K562 (cell line): ENCODE data around the gene KCTD12. TPM values are rescaled to one million over a fixed set of nuclear protein-coding genes. Genes with fewer than 3 reads are reported as not detected.

Experiments
- ATAC-seq: fragments of 200-7000 bp; cut with Tn5 transposase; 3 replicates; pipeline ENCODE4 v1.9.1; 2020; ENCODE audit warnings: moderate library complexity
- BruUV-seq: library from RNA; stranded (reverse); fragments of 400-500 nt; replicated peaks from 2 replicates; lab custom pipeline; 2021; lab: Mats Ljungman, UMichigan
- CTCF ChIA-PET: fragments of 300-600 bp; formaldehyde crosslinking; extraction: SDS; loops from one replicate; lab custom pipeline; 2021; ENCODE audit warnings: low intra/inter-chr PET ratio; lab: Yijun Ruan, JAX
- POLR2A ChIA-PET: fragments of 300-600, 350-650 bp; sonication (Branson Sonifier 250); formaldehyde crosslinking; extraction: SDS; loops from one replicate; lab custom pipeline; 2021; ENCODE audit warnings: antibody characterized with exemption, inconsistent platforms; lab: Yijun Ruan, JAX
- DNase-seq, 4 experiments: peaks; one replicate each; pipeline versions ENCODE4 v3.0.0 to v3.0.0-alpha.2; 2011 to 2018; ENCODE audit warnings: low spot score in 3 of 4, mixed read lengths in 3 of 4; ENCODE audit errors: extremely low read depth in 1 of 4
- FAIRE-seq: peaks from 2 replicates; lab custom pipeline; 2011; peaks lifted over from hg19 to GRCh38; lab: Jason Lieb, UNC
- H2AFZ ChIP-seq: 2 replicates; pipeline ENCODE4 v1.6.0; 2011; ENCODE audit warnings: low read depth, low read length, control low read depth, inconsistent platforms
- H3K27ac ChIP-seq: fragments of 200-600 bp; 3 replicates; pipeline ENCODE4 v1.8.0; 2011; ENCODE audit warnings: low read depth, mild to moderate bottlenecking, control low read depth, inconsistent platforms, low read length, moderate library complexity, mixed read lengths; ENCODE audit errors: extremely low read depth
- H3K27me3 ChIP-seq, 2 experiments: fragments of 300-600 bp in 1 of 2; 2 replicates in 1 of 2; 3 replicates in 1 of 2; pipeline versions ENCODE4 v1.6.0 to v1.8.0; 2011; ENCODE audit warnings: inconsistent platforms in 2 of 2, low read length in 2 of 2, mild to moderate bottlenecking in 1 of 2, mixed read lengths in 1 of 2, moderate library complexity in 1 of 2; ENCODE audit not compliant: control insufficient read depth in 2 of 2, insufficient read depth in 2 of 2
- H3K36me3 ChIP-seq: fragments of 300-600 bp; 3 replicates; pipeline ENCODE4 v1.8.0; 2011; ENCODE audit warnings: mild to moderate bottlenecking, low read length, inconsistent platforms; ENCODE audit not compliant: control insufficient read depth, insufficient read depth
- H3K4me1 ChIP-seq, 2 experiments: fragments of 200-600 bp in 1 of 2; replicated peaks in 1 of 2; 2 replicates in 1 of 2; 3 replicates in 1 of 2; pipeline versions ENCODE4 v1.5.1 to v1.8.0; 2011; ENCODE audit warnings: inconsistent platforms in 2 of 2, low read length in 2 of 2, mild to moderate bottlenecking in 1 of 2, mixed read lengths in 1 of 2, moderate library complexity in 1 of 2; ENCODE audit not compliant: control insufficient read depth in 2 of 2, insufficient read depth in 2 of 2
- H3K4me2 ChIP-seq: 2 replicates; pipeline ENCODE4 v1.6.1; 2011; ENCODE audit warnings: low read length, control low read depth, inconsistent platforms, mixed read lengths; ENCODE audit not compliant: insufficient read depth
- H3K4me3 ChIP-seq: fragments of 200-600 bp; sonication (generic), shearing (Covaris generic); 2 replicates; pipeline ENCODE4 v1.5.1; 2016; ENCODE audit warnings: control low read depth, inconsistent platforms
- H3K79me2 ChIP-seq: fragments of 200-600 bp; 3 replicates; pipeline ENCODE4 v1.8.0; 2011; ENCODE audit warnings: low read length, inconsistent platforms; ENCODE audit not compliant: control insufficient read depth, insufficient read depth
- H3K9ac ChIP-seq, 2 experiments: 2 replicates each; pipeline versions ENCODE4 v1.6.0 to v1.6.1; 2011; ENCODE audit warnings: low read depth in 2 of 2, low read length in 2 of 2, control low read depth in 1 of 2, inconsistent platforms in 1 of 2, mild to moderate bottlenecking in 1 of 2, mixed read lengths in 1 of 2; ENCODE audit not compliant: insufficient read depth in 1 of 2
- H3K9me1 ChIP-seq: one replicate; pipeline ENCODE4 v1.6.0; 2011; ENCODE audit warnings: inconsistent platforms, mild to moderate bottlenecking, low read length, moderate library complexity; ENCODE audit not compliant: control insufficient read depth, insufficient read depth
- H3K9me3 ChIP-seq: replicated peaks from 2 replicates; pipeline ENCODE4 v1.5.1; 2011; ENCODE audit warnings: low read depth, low read length, inconsistent platforms; ENCODE audit not compliant: control insufficient read depth, insufficient read depth
- H4K20me1 ChIP-seq: replicated peaks from 2 replicates; pipeline ENCODE4 v1.6.1; 2011; ENCODE audit warnings: low read length, inconsistent platforms, mixed read lengths; ENCODE audit not compliant: control insufficient read depth, insufficient read depth
- BCL6 ChIP-seq: fragments of 250-450 bp; sonication (Bioruptor Pico); IDR thresholded peaks from 2 replicates; pipeline ENCODE4 v1.4.0; 2020
- PML ChIP-seq: IDR thresholded peaks from 2 replicates; pipeline ENCODE4 v1.6.1; 2012; ENCODE audit warnings: low read length, inconsistent platforms
- RFX1 ChIP-seq: fragments of 450-650 bp; IDR thresholded peaks from 2 replicates; pipeline ENCODE4 v1.6.1; 2016; ENCODE audit warnings: mild to moderate bottlenecking, moderate library complexity
- THRAP3 ChIP-seq: fragments of 450-650 bp; IDR thresholded peaks from 2 replicates; pipeline ENCODE4 v1.6.1; 2016; ENCODE audit warnings: mild to moderate bottlenecking, inconsistent platforms, borderline replicate concordance
- ZNF224 ChIP-seq: sonication (generic); formaldehyde crosslinking; IDR thresholded peaks from 2 replicates; pipeline ENCODE4 v1.8.0; 2022; ENCODE audit warnings: mild to moderate bottlenecking, missing genetic modification reagents
- ZNF830 ChIP-seq: fragments of 250-450 bp; sonication (Bioruptor Pico); IDR thresholded peaks from 2 replicates; pipeline ENCODE4 v1.5.0; 2021; ENCODE audit warnings: mild to moderate bottlenecking
- WGBS: fragments of 100-300 bp; shearing (Covaris generic); methylation state at CpG from one replicate; pipeline ENCODE4 v1.1.6; 2016; ENCODE audit warnings: low coverage, mixed read lengths; ENCODE audit not compliant: insufficient coverage; ENCODE audit errors: missing lambda C conversion rate; 5-methylcytosine and 5-hydroxymethylcytosine counted together
- in situ Hi-C: fragments of 300-500 bp; cut with MboI; formaldehyde crosslinking; loops from 4 replicates; pipeline ENCODE4 v1.15.0; 2018; ENCODE audit warnings: inconsistent platforms, mixed read lengths
- intact Hi-C: fragments of 100-400 bp; cut with micrococcal nuclease; formaldehyde crosslinking; loops from 2 replicates; pipeline ENCODE4 v1.14.2; 2022
- polyA plus RNA-seq, 8 experiments: library from polyadenylated mRNA; depleted of rRNA in 4 of 8; stranded (reverse) in 5 of 8; unstranded in 3 of 8; fragments of >200 nt; fragmentation: Nextera tagmentation in 2 of 8; fragmentation: Illumina TruSeq in 1 of 8; extraction: Ambion mirVana in 2 of 8; extraction: Trizol in 1 of 8; gene quantifications; 2 replicates each; pipeline versions ENCODE4 v1.2.1 to v1.2.3, GENCODE V29; 2011 to 2014; ENCODE audit warnings: inconsistent platforms in 1 of 8, missing spikeins in 1 of 8
- total RNA-seq, 7 experiments: library from RNA; depleted of rRNA in 6 of 7; stranded (reverse); fragments of >200 nt in 6 of 7; fragmentation: Illumina TruSeq in 2 of 7; extraction: Trizol in 2 of 7; gene quantifications; 2 replicates each; pipeline versions ENCODE4 v1.2.1 to v1.2.3, GENCODE V29; 2011 to 2021; ENCODE audit warnings: low replicate concordance in 1 of 7

The KCTD12 gene
- total and polyA plus RNA-seq, 9 of the 15 experiments (the other 6 are each of a cell fraction or from before 2014, with no cell fraction given), result 0.14 to 0.93 (median 0.32) TPM

- ATAC-seq, result no peak
Measured at GRCh38 chr13:76833441-76833954, 52.7 kb downstream of the KCTD12 start.

GRCh38 chr13:76832258-76832988 is 53.8 kb downstream of the KCTD12 start:
- CTCF ChIA-PET, result no interaction called here
- no peak for ATAC-seq
- H3K4me3 ChIP-seq, result no peak overlapping the region
- no peaks in the 10 kb centered on the region for H3K9me1 ChIP-seq
- no peaks in the 10 kb centered on the region for H3K4me1 ChIP-seq
- no peaks in the 10 kb centered on the region for H3K36me3 ChIP-seq
- intact Hi-C loops, result no loop called here
- H4K20me1 ChIP-seq, result no peaks in the 10 kb centered on the region
- BruUV-seq, result no TSS peak
- H3K27ac ChIP-seq, result no peak overlapping the region
- POLR2A ChIA-PET, result interaction anchor here (0.6 kb wide), 1 partner anchor 1332 kb away, joined by 3 read pairs; no protein-coding TSS in a partner anchor
- no peak overlapping the region for H3K4me2 ChIP-seq
- FAIRE-seq, result no peak
- TF ChIP-seq PML (no peak), ZNF224 (CRISPR knock-in tag) (no peak)
- TF ChIP-seq, all 486 proteins: peak for 0
- Histone ChIP-seq H3K9ac (no peak overlapping the region), H3K79me2 (no peaks in the 10 kb centered on the region), H3K27me3 (peaks cover 0 to 6% of the 10 kb centered on the region in 2 experiments; a peak in 2 of 5 replicates), H3K9me3 (no peaks in the 10 kb centered on the region), H2AFZ (no peak overlapping the region)
- in situ Hi-C loops, result no loop called here
- WGBS, result 1% methylated on average over 7 of the region's 7 CpGs
- DNase-seq, result no peak

More at GRCh38 chr13:76833441-76833954, 52.7 kb downstream of the KCTD12 start:
- no peak overlapping the region for H3K9ac ChIP-seq
- no peaks in the 10 kb centered on the region for H3K79me2 ChIP-seq
- intact Hi-C loops (no loop called here), in situ Hi-C loops (no loop called here)
- H3K9me3 ChIP-seq, result no peaks in the 10 kb centered on the region
- H3K4me2 ChIP-seq, result no peak overlapping the region
- POLR2A ChIA-PET, result no interaction called here
- peaks cover 0 to 6% of the 10 kb centered on the region in 2 experiments; a peak in 2 of 5 replicates for H3K27me3 ChIP-seq
- 2% methylated on average over 8 of the region's 8 CpGs for WGBS
- H3K4me3 ChIP-seq, result no peak overlapping the region
- no peak for FAIRE-seq
- TF ChIP-seq ZNF830 (CRISPR knock-in tag) (no peak), BCL6 (CRISPR knock-in tag) (no peak), RFX1 (no peak), THRAP3 (no peak), PML (no peak)
- TF ChIP-seq, all 486 proteins: peak for 0
- H3K4me1 ChIP-seq, result no peaks in the 10 kb centered on the region
- CTCF ChIA-PET, result no interaction called here
- BruUV-seq, result no TSS peak
- H3K27ac ChIP-seq, result no peak overlapping the region
- H3K36me3 ChIP-seq, result no peaks in the 10 kb centered on the region
- no peak overlapping the region for H2AFZ ChIP-seq
- H4K20me1 ChIP-seq, result no peaks in the 10 kb centered on the region
- no peak for DNase-seq
- no peaks in the 10 kb centered on the region for H3K9me1 ChIP-seq
